SH-SY5Y (cell line): ENCODE data around the gene PIK3C2B.

Experiments used
- GATA2 ChIP-seq: IDR thresholded peaks from 2 replicates; pipeline ENCODE4 v1.6.1; 2011; ENCODE audit warnings: mild to moderate bottlenecking, low read depth, low read length
- GATA3 ChIP-seq: IDR thresholded peaks from 2 replicates; pipeline ENCODE4 v1.6.1; 2011; ENCODE audit warnings: low read depth, mild to moderate bottlenecking, low read length, moderate library complexity

DNA sequence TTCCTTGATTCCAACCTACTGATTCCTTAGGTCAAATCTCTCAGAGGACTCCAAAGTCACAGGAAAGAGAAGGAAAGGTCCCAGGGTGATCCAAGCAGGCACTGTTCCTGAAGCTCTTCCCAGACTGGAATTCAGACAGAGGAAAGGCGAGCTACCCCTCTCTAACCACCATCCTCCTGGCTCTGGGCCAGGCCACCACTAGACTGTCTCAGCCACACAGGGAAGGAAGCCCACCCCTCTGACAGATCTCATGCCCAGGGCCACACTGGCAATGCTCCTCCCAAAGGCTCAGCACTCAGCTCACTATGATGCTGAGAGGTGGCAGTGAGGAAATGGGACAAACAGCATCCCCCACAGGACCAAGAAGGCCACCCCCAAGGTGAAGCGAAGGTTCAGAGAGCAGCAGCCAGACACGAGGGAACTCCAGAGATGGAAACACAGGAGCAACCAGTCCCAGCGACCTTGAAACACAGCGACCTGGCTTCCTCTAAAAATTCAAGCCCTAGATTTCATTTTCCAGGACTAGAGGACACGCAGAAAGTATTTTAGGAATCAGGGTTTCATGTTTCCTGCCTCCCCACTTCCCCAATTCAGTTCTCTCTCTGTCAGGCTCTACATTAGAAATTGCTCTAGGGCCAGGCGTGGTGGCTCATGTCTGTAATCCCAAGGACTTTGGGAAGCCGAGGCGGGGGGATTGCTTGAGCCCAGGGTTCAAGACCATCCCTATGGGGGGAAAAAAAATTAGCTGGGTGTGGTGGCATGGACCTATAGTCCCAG is 18.8 kb downstream of the PIK3C2B start:
- TF ChIP-seq GATA2 (no peak), GATA3 (no peak)
